Measurements from ENCODE around the gene ANXA11. TPM values are rescaled to one million over a fixed set of nuclear protein-coding genes. Genes with fewer than 3 reads are reported as not detected.
"Not testable (repeated sequence)": the region's sequence is repeated elsewhere in the genome, so short reads cannot be mapped to it uniquely, and the experiment has no call there.

Gene ANXA11
- total RNA-seq: 100 to 1,000 TPM; 103 to 148 (median 121) TPM

GRCh38 chr10:80205477-80206276 is at the start of gene ANXA11:
ANXA11 (minus strand) TSS chr10:80205537; CDS start chr10:80172861, 32,676 bp downstream.
- no peak for TF ChIP-seq CTCF (IDR thresholded peaks at IDR 0.05)
- peak; percentile 71 for ATAC-seq (ENCODE audit: low FRiP score)
- no peak for DNase-seq (ENCODE audit: low spot score)

DNA sequence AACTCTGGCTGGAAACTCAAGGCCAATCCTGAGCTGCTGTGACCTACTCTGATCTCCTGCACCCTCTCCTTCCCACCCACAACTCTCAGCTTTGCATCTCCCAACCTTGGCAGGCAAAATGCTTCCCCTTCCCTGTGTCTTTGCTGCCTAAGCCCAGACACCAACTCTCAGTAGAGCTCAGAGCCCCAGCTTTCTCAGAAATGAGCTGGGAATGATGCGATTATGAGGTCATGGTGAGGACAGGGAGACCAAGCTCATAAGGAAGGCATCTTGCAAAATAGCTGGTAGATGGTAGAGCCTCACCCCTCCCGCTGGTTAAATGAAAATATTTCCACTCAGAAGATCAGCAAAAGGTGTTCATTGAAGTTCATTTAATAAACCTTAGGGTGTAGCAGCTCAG is 49.4 kb upstream of the ANXA11 start:
- not testable (repeated sequence) for DNase-seq (ENCODE audit: low spot score); ATAC-seq (ENCODE audit: low FRiP score)

DNA sequence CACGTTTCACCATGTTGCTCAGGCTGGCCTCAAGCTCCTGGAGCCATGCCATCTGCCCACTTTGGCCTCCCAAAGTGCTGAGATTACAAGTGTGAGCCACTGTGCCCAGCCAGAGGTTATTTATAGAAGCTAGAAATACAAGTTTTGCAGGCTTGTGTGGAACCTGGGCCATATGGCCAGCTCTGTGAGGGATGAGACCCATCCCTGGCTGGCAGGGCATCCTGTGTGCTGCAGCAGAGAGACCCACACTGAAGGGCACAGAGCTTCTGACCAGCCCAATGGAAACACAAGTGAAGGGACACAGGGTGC is 48.6 kb upstream of the ANXA11 start:
- not testable (repeated sequence) for ATAC-seq (ENCODE audit: low FRiP score); DNase-seq (ENCODE audit: low spot score)

DNA sequence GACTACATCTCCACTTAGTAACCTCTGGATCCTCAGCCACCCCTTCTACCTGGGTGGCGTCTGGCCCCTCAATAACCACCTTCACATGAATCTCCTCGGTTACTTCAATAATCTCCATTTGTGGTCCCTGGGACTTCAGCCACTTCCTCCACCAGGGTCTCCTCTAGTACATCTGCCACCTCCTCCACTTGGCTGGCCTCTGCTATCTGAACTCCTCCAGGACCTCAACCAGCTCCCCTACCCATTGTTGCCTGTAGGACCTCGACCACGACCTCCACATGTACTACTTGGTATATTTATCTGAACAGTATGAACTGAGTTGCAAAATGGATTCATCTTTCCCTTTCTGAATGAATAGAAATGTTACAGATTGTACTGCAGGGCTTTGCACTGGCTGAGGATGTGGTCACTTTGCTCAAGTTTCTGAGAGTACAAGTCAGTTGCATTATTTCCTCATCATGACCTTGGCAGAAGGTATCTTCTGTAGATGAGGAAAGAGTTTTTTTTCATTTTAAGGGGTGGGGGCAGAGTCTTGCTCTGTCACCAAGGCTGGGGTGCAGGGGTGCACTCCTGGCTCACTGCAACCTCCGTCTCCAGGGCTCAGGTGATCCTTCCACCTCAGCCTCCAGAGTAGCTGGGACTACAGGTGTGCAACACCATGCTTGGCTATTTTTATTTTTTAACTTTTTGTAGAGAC is 48.1 kb upstream of the ANXA11 start:
- no peak for TF ChIP-seq CTCF (IDR thresholded peaks at IDR 0.05)
- ATAC-seq (ENCODE audit: low FRiP score): no peak
- DNase-seq (ENCODE audit: low spot score): no peak

DNA sequence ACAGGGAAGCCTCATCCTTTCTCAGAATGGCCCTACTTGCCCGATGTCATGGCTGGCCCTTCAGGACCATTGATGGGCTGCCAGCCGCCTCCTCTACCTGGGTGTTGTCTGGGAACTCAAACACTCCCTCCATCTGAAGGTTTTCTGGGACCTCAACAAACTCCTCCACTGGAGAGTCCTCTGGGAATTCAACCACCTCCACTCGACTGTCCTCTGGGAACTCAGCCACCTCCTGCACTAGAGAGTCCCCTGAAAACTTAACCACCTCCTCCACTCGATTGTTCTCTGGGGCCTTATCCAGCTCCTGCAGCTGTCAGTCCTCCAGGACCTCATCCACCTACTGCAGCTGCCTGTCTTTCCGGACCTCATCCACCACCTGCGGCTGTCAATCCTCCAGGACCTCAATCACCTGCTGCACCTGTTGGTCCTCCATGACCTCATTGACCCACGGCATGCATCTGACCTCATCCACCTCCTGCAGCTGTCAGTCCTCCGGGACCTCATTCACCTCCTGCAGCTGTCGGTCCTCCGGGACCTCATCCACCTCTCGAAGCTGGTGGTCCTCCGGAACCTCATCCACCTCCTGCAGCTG is 47.1 kb upstream of the ANXA11 start:
- no peak for DNase-seq (ENCODE audit: low spot score)
- TF ChIP-seq CTCF (IDR thresholded peaks at IDR 0.05): no peak
- ATAC-seq (ENCODE audit: low FRiP score): no peak

GRCh38 chr10:80251703-80252280 is 46.5 kb upstream of the ANXA11 start:
- ATAC-seq (ENCODE audit: low FRiP score); DNase-seq (ENCODE audit: low spot score): not testable (repeated sequence)

- DNase-seq (ENCODE audit: low spot score); ATAC-seq (ENCODE audit: low FRiP score): not testable (repeated sequence)
Measured at GRCh38 chr10:80250399-80250798, 45.1 kb upstream of the ANXA11 start.

GRCh38 chr10:80249906-80250305 is 44.6 kb upstream of the ANXA11 start:
- not testable (repeated sequence) for DNase-seq (ENCODE audit: low spot score); ATAC-seq (ENCODE audit: low FRiP score)

GRCh38 chr10:80247611-80248010 is 42.3 kb upstream of the ANXA11 start:
- not testable (repeated sequence) for DNase-seq (ENCODE audit: low spot score); ATAC-seq (ENCODE audit: low FRiP score)

GRCh38 chr10:80244371-80244770 is 39.0 kb upstream of the ANXA11 start:
- ATAC-seq (ENCODE audit: low FRiP score); DNase-seq (ENCODE audit: low spot score): not testable (repeated sequence)

DNA sequence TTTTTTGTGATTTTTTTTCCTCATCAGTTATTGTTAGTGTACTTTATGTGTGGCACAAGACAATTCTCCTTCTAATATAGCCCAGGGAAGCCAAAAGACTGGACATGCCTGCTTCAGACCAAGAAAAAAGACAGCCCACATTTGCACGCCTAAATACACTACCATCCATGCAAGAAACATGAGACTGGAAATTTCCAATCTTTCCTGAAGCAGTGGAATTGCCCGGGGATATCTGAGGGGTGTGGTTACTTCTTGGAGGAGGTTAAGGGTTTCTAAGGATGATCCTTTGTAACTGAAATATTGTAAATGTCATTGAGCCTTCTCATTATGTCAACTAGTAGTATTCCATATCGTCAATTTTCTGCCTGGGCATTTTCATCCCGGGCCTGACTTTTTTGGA is 37.0 kb upstream of the ANXA11 start:
- not testable (repeated sequence) for ATAC-seq (ENCODE audit: low FRiP score); DNase-seq (ENCODE audit: low spot score)

DNA sequence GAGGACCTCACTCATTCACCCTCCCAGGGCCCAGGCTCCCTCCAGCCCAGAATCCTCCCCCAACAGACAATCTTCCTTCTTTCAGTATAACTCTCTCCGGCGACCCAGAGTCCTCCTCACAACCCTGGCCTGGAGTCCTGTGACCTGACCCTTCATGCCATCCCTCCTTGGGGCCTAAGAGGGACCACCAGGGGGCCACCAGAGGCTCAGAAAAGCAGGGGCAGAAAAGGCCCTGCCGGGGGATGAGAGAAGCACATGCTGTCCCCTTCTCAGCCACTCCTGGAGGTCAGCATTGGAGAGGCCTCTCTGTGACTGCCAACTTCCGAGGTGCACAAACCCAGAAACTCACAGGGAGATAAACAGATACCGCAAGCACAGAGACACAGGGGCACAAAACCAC is 31.1 kb upstream of the ANXA11 start:
- ATAC-seq (ENCODE audit: low FRiP score); DNase-seq (ENCODE audit: low spot score): not testable (repeated sequence)

DNA sequence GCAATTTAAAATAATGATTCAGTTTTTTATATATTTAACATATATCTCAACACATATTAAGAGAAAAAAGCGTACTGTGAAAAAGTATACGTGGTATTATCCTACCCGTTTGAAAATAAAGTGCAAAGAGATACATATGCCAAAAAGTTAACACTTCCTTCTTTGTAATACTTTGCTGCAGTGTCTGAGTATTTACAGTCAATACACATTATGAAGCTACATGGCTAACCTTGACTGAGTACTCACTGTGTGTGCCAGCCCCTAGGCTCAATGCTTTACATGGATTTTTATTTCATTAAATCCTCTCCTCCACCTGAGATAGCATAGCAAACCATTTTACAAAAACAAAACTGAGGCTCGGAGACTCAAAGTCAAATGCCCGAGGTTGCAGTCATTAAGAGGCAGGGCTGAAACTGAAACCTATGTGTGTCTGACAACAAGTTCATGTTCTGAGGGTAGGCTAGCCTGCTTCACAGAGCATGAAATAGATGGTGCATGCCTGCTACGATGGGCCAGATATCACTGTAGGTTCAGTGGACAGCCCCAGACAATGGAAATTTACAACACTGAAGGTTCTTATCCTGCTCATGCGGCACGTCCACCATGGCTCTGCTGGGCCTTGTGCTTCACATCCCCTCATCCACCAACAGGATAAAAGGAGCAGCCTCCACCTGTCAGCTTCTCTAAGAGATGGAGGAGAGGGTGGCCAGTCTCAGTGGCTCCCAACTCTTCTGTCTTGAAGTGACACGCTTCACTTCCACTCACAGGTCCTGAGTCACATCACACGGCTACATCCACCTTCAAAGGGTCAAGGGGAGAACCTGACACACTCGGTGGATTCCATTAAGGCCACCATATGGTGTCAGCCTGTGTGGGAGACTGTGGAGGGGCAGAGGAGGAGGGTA is 29.2 kb upstream of the ANXA11 start:
- not testable (repeated sequence) for ATAC-seq (ENCODE audit: low FRiP score); DNase-seq (ENCODE audit: low spot score)

DNA sequence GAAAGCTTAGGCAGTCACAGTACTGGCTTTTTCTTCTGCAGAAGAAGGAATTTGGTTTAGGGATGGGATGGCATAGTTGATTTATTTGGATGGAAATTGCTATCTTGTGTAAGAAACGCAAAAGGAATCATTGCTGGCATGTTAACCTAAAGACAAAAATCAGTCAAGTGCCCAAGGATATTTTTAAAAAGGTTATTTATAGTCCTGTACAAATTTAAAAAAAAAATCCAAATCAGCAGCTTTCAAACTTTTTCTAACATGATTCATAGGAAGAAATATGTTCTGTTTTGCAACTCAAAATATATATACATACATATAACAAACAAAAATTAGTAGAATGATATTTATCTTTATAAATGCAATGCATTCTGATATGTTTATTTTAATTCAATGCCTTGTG is 28.5 kb upstream of the ANXA11 start:
- DNase-seq (ENCODE audit: low spot score); ATAC-seq (ENCODE audit: low FRiP score): not testable (repeated sequence)

Measured in omental fat pad (tissue), 4 donors.